Hepatocyte (in vitro differentiated cells): ENCODE data around the gene PERM1. TPM values are rescaled to one million over a fixed set of nuclear protein-coding genes. Genes with fewer than 3 reads are reported as not detected.
"Not testable (repeated sequence)": the region's sequence is repeated elsewhere in the genome, so short reads cannot be mapped to it uniquely, and the experiment has no call there.

Experiments used
- DNase-seq: peaks from one replicate; pipeline ENCODE4 v3.0.0-alpha.2; 2016; ENCODE audit warnings: low spot score
- H2AFZ ChIP-seq: fragments of 200-600 bp; sonication (generic); 2 replicates; pipeline ENCODE4 v1.6.0; 2016; ENCODE audit warnings: antibody characterized with exemption, mild to moderate bottlenecking
- H3K27ac ChIP-seq: fragments of 200-600 bp; sonication (generic); 2 replicates; pipeline ENCODE4 v1.5.1; 2016; ENCODE audit warnings: mild to moderate bottlenecking
- H3K27me3 ChIP-seq: fragments of 200-600 bp; sonication (generic); 2 replicates; pipeline ENCODE4 v1.6.1; 2016
- H3K36me3 ChIP-seq: fragments of 200-600 bp; sonication (generic); replicated peaks from 2 replicates; pipeline ENCODE4 v1.5.1; 2016; ENCODE audit warnings: low read depth; ENCODE audit not compliant: insufficient read depth
- H3K4me1 ChIP-seq: fragments of 200-600 bp; sonication (generic); 2 replicates; pipeline ENCODE4 v1.5.1; 2016; ENCODE audit warnings: mild to moderate bottlenecking, moderate library complexity; ENCODE audit not compliant: insufficient read depth
- H3K4me2 ChIP-seq: fragments of 200-600 bp; sonication (generic); 2 replicates; pipeline ENCODE4 v1.6.0; 2016
- H3K4me3 ChIP-seq: fragments of 200-600 bp; sonication (generic); 2 replicates; pipeline ENCODE4 v1.5.1; 2016; ENCODE audit warnings: mild to moderate bottlenecking
- H3K79me2 ChIP-seq: fragments of 200-600 bp; sonication (generic); 2 replicates; pipeline ENCODE4 v1.6.0; 2017; ENCODE audit warnings: mild to moderate bottlenecking
- H3K9me2 ChIP-seq: fragments of 200-600 bp; sonication (generic); replicated peaks from 2 replicates; pipeline ENCODE4 v1.6.0; 2017; ENCODE audit warnings: mild to moderate bottlenecking; ENCODE audit not compliant: insufficient read depth
- H3K9me3 ChIP-seq: fragments of 200-600 bp; sonication (generic); 2 replicates; pipeline ENCODE4 v1.5.1; 2016; ENCODE audit warnings: low read depth, mild to moderate bottlenecking
- H4K20me1 ChIP-seq: fragments of 200-600 bp; sonication (generic); 2 replicates; pipeline ENCODE4 v1.6.0; 2016; ENCODE audit warnings: mild to moderate bottlenecking; ENCODE audit not compliant: insufficient read depth, poor library complexity, severe bottlenecking
- EZH2 ChIP-seq: fragments of 200-600 bp; sonication (generic); IDR thresholded peaks from 2 replicates; pipeline ENCODE4 v1.6.1; 2016; ENCODE audit warnings: antibody characterized with exemption, mild to moderate bottlenecking, borderline replicate concordance
- EZH2phosphoT487 ChIP-seq: fragments of 200-600 bp; sonication (generic); IDR thresholded peaks from one replicate; pipeline ENCODE4 v1.6.1; 2018; ENCODE audit warnings: antibody characterized with exemption, mild to moderate bottlenecking, low read depth, moderate library complexity; ENCODE audit not compliant: unreplicated experiment, severe bottlenecking
- WGBS: methylation state at CpG from one replicate; pipeline ENCODE4 v1.1.6; 2016; ENCODE audit warnings: low lambda C conversion rate; ENCODE audit errors: missing lambda C conversion rate; 5-methylcytosine and 5-hydroxymethylcytosine counted together
- polyA plus RNA-seq: library from polyadenylated mRNA; unstranded; fragments of >200 nt; fragmentation: Nextera tagmentation; extraction: Ambion mirVana; gene quantifications from 2 replicates; pipeline ENCODE4 v1.2.1, GENCODE V29; 2016
- total RNA-seq: library from RNA; depleted of rRNA; stranded (reverse); fragments of >200 nt; gene quantifications from 2 replicates; pipeline ENCODE4 v1.2.3, GENCODE V29; 2014
- TF ChIP-seq, protein P1 (sequence below): fragments of 200-600 bp; sonication (generic); IDR thresholded peaks from 2 replicates; pipeline ENCODE4 v1.5.1; 2016; ENCODE audit warnings: antibody characterized with exemption, mild to moderate bottlenecking; ENCODE audit not compliant: poor library complexity

The PERM1 gene
- total and polyA plus RNA-seq, 2 experiments from 2014 or later, result 1.3 TPM; not detected in 1

DNA sequence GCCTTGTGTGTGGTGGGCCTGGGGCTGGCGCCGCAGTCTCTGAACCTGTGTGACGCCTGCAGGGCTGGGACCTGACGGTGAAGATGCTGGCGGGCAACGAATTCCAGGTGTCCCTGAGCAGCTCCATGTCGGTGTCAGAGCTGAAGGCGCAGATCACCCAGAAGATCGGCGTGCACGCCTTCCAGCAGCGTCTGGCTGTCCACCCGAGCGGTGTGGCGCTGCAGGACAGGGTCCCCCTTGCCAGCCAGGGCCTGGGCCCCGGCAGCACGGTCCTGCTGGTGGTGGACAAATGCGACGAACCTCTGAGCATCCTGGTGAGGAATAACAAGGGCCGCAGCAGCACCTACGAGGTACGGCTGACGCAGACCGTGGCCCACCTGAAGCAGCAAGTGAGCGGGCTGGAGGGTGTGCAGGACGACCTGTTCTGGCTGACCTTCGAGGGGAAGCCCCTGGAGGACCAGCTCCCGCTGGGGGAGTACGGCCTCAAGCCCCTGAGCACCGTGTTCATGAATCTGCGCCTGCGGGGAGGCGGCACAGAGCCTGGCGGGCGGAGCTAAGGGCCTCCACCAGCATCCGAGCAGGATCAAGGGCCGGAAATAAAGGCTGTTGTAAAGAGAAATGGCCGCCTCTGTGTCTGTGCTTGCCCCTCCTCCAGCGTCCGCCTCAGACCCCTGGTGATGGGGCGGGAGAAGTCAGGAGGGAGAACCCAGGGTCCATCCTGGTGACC lies 32.2 kb upstream of the PERM1 start:
- Histone ChIP-seq H3K9me2 (no peaks in the 10 kb centered on the region), H3K27ac (peak overlapping the region; percentile 72), H3K9me3 (no peaks in the 10 kb centered on the region), H3K36me3 (no peaks in the 10 kb centered on the region), H2AFZ (peak overlapping the region; percentile 43), H3K79me2 (no peaks in the 10 kb centered on the region), H3K4me3 (peak overlapping the region; percentile 28), H4K20me1 (no peaks in the 10 kb centered on the region), H3K4me1 (peaks cover 10% of the 10 kb centered on the region), H3K27me3 (no peaks in the 10 kb centered on the region), H3K4me2 (peak overlapping the region; percentile 96)
- DNase-seq, result peak; percentile 24
- TF ChIP-seq, protein P1, sequence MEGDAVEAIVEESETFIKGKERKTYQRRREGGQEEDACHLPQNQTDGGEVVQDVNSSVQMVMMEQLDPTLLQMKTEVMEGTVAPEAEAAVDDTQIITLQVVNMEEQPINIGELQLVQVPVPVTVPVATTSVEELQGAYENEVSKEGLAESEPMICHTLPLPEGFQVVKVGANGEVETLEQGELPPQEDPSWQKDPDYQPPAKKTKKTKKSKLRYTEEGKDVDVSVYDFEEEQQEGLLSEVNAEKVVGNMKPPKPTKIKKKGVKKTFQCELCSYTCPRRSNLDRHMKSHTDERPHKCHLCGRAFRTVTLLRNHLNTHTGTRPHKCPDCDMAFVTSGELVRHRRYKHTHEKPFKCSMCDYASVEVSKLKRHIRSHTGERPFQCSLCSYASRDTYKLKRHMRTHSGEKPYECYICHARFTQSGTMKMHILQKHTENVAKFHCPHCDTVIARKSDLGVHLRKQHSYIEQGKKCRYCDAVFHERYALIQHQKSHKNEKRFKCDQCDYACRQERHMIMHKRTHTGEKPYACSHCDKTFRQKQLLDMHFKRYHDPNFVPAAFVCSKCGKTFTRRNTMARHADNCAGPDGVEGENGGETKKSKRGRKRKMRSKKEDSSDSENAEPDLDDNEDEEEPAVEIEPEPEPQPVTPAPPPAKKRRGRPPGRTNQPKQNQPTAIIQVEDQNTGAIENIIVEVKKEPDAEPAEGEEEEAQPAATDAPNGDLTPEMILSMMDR, result no peak
- TF ChIP-seq EZH2 (no peak), EZH2phosphoT487 (no peak)
- WGBS, result 69% methylated on average over 41 of the region's 41 CpGs

DNA sequence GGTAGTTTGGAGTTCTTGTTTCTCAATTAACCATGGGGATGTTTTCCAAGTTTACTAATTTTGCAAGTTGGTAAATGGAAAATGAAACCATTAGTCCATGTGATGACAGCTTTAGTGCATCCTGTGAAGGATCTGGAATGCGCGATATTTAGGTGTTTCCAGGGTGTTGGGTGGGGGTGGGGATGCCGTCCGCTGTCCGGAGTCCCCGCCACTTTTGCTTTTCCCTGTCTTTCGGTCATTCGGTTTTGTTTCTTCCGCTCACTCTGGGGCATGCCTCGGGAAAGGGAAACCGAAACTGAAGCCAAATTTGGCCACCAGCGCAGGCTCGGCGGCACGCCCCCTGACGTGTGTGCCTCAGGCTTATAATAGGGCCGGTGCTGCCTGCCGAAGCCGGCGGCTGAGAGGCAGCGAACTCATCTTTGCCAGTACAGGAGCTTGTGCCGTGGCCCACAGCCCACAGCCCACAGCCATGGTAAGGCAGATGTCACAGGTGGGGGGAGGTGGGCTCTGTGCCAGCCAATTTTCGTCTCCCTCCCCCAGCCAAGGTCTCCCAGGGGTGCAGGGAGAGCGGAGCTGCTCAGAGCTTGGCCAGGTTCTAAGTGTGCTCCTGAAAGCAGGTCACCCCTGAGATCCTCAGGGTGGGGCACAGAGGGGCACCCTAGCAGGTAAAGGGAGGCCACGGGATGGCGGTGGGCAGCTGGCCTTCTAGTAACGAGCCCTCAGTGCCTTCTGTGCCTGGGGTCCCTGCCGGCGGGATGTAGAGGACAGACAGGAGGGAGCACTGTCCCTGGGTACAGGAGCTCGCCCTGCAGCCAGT lies 31.4 kb upstream of the PERM1 start, which contains the start of gene ISG15:
Gene ISG15, plus strand, starts transcription at position 393 of the 817 bp plus-strand sequence. Its CDS starts 77 bp downstream, at position 470.
- H3K4me2 ChIP-seq, result peak within 1 kb of the TSS; percentile 96
- peak within 1 kb of the TSS; percentile 72 for H3K27ac ChIP-seq
- no peaks in the 10 kb centered on the region for H3K9me3 ChIP-seq
- H4K20me1 ChIP-seq, result no peaks in the 10 kb centered on the region
- TF ChIP-seq EZH2 (no peak), EZH2phosphoT487 (no peak)
- TF ChIP-seq, protein P1, result no peak
- no peaks in the 10 kb centered on the region for H3K27me3 ChIP-seq
- peak within 1 kb of the TSS; percentile 28 for H3K4me3 ChIP-seq
- 9% methylated on average over 29 of the region's 30 CpGs for WGBS
- no peaks in the 10 kb centered on the region for H3K79me2 ChIP-seq
- H2AFZ ChIP-seq, result peak within 1 kb of the TSS; percentile 53
- H3K4me1 ChIP-seq, result peaks cover 7% of the 10 kb centered on the region
- H3K9me2 ChIP-seq, result no peaks in the 10 kb centered on the region
- peak; percentile 89 for DNase-seq
- no peaks in the 10 kb centered on the region for H3K36me3 ChIP-seq

DNA sequence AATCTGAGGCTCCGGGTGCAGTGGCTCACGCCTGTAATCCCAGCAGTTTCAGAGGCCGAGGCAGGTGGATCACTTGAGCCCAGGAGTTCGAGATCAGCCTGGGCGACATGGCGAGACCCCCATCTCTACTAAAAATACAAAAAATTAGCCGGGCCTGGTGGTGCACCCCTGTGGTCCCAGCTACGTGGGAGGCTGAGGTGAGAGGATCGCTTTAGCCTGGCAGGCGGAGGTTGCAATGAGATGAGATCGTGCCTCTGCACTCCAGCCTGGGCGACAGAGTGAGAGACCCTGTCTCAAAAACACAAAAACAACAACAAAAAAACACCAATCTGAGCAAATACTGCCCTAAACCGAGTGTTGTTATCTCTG lies 30.8 kb upstream of the PERM1 start:
- not testable (repeated sequence) for H3K27me3 ChIP-seq, H3K36me3 ChIP-seq, H3K9me3 ChIP-seq, H3K9me2 ChIP-seq, H3K4me1 ChIP-seq, H4K20me1 ChIP-seq, DNase-seq, H3K79me2 ChIP-seq
- peak overlapping the region; percentile 28 for H3K4me3 ChIP-seq
- peak overlapping the region; percentile 72 for H3K27ac ChIP-seq
- WGBS, result 78% methylated on average over 13 of the region's 13 CpGs
- peak overlapping the region; percentile 96 for H3K4me2 ChIP-seq
- peak overlapping the region; percentile 53 for H2AFZ ChIP-seq

DNA sequence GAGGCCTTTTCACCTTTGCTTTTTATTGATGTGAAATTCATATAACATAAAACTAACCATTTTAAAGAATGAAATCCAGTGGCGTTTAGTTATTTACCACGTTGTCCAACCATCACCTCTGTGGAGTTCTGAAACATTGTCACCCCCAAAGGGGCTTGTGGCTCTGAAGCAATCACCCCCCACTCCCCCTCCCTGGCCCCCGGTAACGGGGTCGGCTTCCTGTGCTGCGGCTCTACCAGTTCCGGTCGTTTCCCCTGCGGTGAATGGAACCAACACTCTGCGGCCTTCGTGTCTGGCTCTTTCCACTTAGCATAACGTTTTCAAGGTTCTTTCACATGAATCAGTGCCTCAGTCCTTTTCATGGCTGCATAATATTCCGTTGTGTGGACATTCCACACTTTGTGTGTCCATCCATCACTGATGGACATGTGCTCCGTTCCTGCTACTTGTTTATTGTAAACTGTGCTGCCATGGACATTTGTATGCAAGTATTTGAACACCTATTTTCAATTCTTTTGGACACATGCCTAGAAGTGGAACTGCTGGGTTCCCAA lies 29.6 kb upstream of the PERM1 start:
- no peaks in the 10 kb centered on the region for H3K36me3 ChIP-seq
- no peak overlapping the region for H3K27ac ChIP-seq
- H4K20me1 ChIP-seq, result no peaks in the 10 kb centered on the region
- no peaks in the 10 kb centered on the region for H3K9me3 ChIP-seq
- no peak for DNase-seq
- H2AFZ ChIP-seq, result no peak overlapping the region
- 90% methylated on average over 14 of the region's 14 CpGs for WGBS
- no peaks in the 10 kb centered on the region for H3K79me2 ChIP-seq
- H3K4me1 ChIP-seq, result peaks cover 11% of the 10 kb centered on the region
- no peaks in the 10 kb centered on the region for H3K9me2 ChIP-seq
- H3K4me3 ChIP-seq, result no peak overlapping the region
- no peaks in the 10 kb centered on the region for H3K27me3 ChIP-seq
- TF ChIP-seq, protein P1, result no peak
- TF ChIP-seq EZH2phosphoT487 (no peak), EZH2 (no peak)
- H3K4me2 ChIP-seq, result no peak overlapping the region

DNA sequence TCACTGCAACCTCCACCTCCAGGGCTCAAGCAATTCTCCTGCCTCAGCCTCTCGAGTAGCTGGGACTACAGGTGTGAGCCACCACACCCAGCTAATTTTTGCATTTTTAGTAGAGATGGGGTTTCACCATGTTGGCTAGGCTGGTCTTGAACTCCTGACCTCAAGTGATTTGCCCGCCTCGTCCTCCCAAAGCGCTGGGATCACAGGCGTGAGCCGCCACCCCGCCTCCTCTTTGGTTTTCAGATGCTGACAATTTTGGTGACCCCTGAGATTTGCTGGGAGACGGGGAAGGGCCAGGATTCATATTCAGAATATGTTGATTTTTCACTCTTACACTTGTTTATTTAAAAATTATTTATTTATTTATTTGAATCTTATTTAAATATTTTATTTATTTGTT lies 28.2 kb upstream of the PERM1 start:
- H3K79me2 ChIP-seq, H3K27ac ChIP-seq: not testable (repeated sequence)

More for the DNA sequence above, 28.2 kb upstream of the PERM1 start:
- 93% methylated on average over 8 of the region's 8 CpGs for WGBS
- H3K4me3 ChIP-seq, H4K20me1 ChIP-seq, H2AFZ ChIP-seq, H3K4me2 ChIP-seq, H3K27me3 ChIP-seq, H3K9me3 ChIP-seq, H3K9me2 ChIP-seq, DNase-seq, H3K36me3 ChIP-seq: not testable (repeated sequence)
- H3K4me1 ChIP-seq, result peaks cover 22% of the 10 kb centered on the region
